NCI-H345 (cell line): ENCODE data around the gene SYNPO2.

Source experiments
- DNase-seq: peaks from one replicate; lab custom pipeline; 2025; lab: John Stamatoyannopoulos, UW

Gene SYNPO2

DNA sequence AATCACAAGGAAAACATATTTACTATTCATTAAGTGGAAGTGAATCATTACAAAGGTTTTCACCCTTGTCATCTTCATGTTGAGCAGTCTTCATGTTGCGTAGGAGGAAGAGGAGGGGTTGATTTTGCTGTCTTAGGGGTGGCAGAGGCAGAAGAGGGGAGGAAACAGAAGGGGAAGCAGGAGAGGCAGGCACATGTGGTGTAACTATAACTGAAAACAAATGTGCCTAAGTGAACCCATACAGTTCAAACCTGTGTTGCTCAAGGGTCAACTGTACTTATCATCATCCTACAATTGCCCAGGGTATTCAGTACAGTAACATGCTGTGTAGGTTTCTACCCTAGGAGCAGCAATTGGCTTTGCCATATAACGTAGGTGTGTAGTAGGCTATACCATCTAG lies 47.2 kb downstream of the SYNPO2 start:
- DNase-seq, result no peak

DNA sequence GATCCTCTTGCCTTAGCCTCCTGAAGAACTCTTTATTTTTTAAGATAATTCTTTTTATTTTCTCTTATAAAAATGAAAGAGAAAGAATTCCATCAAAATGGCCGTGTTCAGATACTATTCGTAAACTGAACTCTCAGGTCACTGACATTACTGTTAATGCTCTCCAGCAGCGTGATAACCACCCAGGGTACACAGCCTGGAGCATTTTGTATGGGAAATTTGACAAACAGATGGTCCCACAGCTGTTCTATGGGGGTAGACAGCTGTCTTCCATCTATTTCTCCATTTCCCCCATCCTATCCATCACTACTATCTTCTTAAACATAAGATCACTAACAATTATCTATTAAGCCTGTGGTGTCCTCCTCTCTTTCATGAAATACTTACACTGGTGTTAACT lies 47.8 kb downstream of the SYNPO2 start:
- no peak for DNase-seq

DNA sequence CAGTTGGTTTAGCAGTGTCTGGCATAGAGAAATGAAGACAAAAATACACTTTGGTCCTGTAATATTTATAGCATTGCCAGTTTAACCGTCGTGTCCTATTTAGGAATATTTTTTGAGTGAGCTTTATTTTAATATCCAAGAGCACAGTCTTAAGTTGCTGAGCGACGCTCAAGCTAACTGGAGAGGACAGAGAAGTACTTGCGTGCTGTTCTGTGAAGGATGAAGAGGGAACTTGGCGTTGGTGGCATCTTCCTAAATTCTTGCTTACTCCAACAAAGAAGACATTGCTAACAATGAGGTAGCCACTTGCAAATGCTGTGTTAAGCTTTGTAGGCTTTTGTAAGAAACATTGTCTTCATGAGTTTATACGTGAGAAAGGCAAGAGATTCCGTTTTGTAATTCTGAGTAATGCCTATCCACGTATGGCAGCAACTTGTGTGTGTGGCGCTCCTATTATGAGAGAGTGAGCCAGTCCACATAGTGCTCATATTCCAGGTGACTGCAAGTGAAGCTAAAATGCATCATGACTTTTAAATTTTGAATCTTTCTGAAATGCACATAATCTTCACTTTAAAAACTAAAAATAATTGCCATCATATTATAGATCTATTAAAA lies 50.6 kb downstream of the SYNPO2 start:
- DNase-seq, result no peak

DNA sequence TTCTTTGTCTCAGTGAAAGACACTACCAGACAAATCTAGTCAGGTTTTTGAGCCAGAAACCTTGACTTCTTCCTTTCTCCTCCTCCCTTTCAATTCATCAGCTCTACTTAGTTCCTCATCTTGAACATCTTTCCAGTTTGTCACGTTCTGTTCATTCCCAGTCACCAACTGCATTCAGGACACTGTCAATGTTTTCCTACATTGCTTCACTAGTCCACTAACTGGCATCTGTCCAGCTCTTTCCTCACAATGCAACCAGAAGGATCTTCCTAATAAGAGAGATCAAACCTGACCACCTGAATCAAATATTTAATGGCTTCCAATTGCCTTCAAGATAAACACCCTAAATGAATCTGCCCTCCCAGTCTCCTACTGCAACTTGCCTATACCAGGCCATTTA lies 52.5 kb downstream of the SYNPO2 start:
- peak; percentile 1 for DNase-seq

DNA sequence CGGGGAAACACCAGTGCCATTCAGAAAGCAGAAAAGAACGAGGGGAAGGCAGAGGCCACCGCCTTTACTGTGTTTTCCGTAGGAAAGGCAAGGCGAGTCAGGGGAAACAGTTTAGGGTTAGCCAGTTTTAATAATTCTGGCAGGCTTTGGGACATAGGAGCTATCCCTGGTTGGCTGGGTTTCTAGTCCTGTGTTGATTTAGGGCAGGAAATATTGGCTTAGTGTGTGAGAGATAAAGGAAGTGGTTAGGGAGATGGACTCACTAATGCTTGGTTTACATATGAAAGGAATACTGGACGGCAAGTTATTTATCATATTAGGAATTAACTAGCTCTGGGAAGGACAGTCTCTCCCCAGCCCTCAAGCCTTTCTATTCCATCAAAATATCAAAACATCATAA lies 53.1 kb downstream of the SYNPO2 start:
- DNase-seq, result no peak

DNA sequence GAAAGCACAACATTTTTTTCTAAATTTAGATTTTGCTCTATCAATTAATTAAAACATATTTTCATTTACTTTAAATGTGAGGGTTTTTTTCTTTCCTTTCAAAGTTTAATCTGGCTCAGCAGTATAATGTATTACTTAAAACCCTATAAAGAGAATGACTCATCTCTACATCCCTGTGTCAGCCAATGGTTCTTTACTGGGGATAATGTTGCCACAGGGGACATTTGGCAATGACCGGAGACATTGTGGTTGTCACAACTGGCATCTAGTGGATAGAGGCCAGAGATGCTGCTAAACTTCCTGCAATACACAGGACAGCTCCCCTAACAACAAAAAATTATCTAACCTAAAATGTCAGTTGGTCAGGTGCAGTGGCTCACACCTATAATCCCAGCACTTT lies 53.8 kb downstream of the SYNPO2 start:
- no peak for DNase-seq

DNA sequence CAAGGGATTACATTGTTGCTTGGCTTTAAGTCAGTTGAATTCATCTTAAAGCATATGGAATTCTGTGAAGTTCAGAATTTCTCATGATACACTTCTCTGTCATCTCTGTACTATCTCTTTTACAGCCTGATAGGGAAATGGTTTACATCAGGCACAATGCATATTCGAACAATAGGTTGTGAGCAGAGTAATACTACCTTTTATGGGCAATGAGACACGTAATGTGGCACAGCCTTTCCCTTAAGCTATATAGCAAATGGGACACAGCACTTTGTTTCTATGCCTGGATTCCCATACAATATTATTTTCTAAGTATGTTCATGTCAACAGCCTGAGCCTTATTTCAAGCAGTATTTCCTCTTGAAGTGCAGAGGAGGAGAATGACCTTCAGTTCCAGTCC lies 58.4 kb downstream of the SYNPO2 start:
- DNase-seq, result no peak

DNA sequence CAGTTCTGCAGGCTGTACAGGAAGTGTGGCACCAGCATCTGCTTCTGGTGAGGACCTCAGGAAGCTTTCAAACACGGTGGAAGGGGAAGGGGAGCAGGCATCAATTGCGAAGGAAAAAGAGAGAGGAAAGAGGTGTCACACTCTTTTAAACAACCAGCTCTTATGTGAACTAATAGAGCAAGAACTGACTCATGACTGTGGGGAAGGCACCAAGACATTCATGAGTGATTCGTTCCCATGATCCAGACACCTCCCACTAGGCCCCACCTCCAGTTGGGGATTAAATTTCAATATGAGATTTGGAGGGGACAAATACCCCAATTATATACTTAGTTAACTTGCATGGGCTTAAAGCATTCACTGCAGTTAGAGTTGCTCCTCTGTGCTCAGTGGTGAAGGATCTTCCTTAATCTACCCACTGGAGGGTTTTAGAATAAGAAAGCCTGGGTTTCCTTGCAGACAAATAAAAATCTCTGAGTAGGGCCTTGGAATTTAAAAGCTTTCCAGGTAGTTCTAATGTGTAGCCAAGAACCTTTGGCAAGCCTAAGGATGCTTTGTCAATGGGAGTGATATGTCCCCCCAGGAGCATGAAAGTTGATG lies 60.0 kb downstream of the SYNPO2 start:
- no peak for DNase-seq

DNA sequence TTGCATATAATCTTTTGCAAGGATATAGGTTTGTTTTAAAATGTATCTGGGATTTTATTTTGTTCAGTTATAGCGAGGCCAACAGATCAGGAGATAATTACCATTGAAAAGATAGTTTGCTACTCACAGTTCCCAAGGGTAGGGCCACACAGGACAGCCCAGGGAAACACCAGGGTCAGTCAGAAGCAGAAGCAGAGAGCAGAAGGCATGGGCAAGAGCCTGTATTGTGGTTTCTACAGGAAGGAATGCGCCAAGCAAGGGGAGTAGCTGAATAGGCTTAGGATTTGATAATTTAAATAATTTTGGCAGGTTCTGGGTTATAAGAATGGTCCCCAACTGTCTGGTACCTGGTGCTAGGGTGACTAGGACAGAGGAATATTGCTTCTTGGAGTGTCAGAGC lies 61.6 kb downstream of the SYNPO2 start:
- DNase-seq, result no peak

DNA sequence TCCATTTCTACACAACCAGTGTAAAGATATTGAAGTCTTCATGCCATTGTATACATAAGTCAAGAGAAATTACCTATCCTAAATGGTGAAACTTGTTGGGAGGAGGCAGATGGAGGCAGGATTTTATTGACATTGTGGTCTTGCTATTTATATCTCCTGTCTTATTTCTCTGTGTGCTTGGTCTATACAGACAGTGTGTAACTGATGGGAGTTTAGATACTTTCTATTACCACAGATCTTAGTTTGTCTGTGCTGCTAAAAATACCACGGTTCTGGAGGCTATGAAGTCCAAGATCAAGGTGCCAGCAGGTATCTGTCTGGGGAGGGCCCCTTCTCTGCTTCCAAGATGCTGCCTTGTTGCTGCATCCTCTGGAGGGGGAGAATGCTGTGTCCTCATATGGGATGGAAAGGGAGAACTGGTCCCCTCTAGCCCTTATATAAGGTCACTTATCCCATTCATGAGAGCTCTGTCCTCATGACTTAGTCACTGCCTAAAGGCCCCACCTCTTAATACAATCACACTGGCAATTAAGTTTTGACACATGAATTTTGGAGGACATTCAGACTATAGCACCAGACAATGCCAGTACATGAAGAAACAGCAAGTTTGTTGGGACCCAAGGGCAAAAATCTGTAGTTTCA lies 62.4 kb downstream of the SYNPO2 start:
- DNase-seq, result no peak

DNA sequence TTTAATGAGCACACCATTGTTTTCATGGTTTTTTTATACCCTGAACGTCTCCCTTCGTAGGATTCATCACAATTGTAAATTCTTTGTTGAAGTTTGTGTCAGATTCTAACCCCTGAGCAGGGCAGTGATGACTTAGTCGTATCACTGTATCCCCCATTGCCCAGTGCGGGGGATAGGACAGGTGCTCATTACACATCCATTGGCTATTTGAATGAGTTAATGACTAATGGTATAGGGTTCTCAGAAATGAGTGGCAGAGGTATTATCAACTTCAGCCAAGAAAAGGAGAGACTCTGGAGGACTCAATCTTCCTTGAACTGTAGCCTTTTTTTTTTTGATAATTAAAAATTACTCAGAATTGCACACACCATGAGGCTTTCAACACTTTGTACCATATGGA lies 64.6 kb downstream of the SYNPO2 start:
- no peak for DNase-seq

DNA sequence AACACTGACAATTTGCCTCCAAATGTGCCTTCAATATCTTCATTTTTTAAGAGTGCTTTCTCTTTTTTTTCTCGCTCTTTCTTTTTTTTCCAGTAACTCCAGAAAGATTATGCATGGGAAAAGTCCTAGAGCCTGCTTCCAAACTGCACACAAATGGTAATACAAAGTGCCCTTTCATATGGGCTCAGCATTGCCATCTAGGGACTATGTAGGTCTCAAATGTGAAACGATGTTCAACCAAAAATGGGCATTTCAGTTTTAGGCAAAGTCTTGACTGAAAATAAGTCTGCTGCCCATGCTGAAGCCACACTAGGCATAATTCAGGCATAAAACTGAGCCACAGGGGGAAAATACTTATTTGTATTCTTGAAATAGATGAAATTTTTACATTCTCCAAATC lies 65.6 kb downstream of the SYNPO2 start:
- no peak for DNase-seq

DNA sequence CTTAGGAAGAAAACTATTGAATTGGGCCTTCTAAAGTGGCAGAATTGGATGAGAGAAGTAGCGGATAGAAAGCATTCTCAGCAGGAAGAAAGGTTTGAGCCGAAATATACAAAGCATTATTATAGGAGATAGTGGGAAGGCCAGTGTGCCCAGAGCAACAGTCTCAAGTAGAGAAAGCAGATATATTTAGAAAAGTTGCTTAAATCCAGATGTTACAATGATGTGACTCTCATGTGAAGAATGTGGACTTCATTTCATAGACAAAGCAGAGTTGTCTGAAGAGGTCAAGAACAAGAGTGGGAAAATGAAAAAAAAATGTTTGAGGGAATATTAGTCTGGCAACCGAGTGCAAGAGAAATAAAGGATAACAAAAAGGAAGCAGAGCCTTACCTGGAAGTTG lies 66.9 kb downstream of the SYNPO2 start:
- DNase-seq, result no peak

DNA sequence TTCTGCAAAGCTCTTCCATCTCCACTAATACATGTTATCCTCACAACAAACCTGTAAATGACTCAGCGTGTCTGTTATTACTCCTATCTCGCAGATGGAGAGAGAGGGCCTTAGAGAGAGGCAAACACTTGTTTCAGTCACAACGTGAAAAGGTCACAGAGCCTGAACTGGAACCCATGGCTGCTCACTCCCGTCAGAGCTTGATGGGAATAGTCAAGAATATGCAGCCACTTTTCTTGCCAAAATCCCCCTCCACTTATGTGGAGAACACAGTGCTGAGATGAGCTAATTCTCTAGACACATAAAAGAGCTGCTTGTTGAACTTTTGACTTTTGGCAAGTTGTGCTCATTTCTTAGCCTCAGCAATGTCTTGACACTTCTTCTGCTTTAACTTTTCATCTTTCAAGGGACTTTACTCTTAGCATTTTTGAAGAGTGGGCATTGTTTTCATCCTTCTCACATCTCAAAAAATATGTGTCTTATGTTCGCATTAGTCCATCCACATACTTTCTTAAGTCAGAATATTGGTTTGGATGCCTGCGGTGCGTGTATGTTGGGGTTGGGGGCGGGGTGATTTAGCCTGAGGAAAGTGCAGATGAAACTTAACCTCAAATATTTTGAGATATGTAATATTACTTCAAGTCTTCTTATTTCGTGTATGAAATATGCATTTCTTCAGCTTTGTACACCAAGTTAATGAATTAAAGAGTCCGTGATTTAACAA lies 69.2 kb downstream of the SYNPO2 start:
- no peak for DNase-seq

DNA sequence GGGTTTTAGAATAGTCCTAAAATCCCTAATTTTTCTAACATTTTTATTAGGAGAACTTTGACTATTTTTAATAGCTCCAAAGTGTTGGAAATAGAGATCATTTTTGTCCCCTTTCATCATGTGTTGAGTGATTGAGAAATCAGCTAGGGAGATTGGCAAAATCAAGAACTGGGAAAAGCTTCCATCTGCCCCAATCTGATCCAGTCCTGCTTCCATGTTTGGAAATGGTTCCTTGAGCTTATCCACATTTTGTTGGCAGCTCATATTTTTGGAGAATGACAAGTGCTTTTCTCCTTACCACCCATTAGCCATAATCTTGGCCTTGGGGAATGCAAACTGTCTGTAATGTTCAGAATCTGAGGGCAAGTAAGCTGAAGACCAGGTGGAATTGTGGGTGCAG lies 73.9 kb downstream of the SYNPO2 start:
- no peak for DNase-seq

DNA sequence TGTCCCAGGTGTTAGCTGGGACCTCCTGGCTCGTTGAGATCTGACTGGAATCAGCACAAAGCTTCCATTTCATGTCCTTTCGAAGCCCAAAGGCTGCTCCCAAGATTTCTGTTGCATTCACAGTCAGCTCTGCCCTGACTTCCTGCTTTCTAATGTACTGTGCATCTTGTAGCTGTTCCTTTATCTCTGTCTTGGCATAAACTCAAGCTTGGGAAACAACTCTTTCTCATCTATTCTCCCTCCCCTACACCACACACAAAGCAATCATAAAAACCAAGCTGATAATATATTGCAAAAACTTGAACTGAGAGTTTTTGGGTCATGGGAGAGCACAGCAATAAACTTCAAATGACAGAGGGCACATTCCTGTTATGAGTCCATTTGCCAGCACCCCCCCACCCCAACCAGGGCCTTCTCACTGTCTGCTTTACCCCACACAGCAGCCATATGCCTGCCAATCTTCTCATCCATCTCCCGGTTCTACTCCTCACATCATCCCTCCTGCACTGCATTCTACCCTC lies 76.3 kb downstream of the SYNPO2 start:
- DNase-seq, result no peak

DNA sequence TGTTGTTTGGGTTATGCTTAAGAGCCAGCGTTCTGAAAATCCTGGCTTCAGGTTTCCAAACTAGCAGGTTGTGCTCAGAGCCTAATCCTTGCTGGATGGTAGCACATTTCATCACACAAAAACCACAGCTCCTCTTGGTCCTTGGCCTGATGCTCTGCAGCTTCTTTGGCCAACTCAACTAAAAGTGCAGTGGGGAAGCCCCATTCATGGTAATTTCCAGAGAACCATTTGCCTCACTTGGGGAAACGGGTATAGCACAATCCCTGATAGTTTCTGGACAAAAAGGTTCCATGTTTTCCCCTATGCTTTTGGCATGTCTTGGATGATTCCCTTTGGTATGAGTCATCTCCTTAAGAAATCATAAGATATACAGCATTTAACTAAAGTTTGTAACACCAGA lies 78.7 kb downstream of the SYNPO2 start:
- DNase-seq, result no peak

DNA sequence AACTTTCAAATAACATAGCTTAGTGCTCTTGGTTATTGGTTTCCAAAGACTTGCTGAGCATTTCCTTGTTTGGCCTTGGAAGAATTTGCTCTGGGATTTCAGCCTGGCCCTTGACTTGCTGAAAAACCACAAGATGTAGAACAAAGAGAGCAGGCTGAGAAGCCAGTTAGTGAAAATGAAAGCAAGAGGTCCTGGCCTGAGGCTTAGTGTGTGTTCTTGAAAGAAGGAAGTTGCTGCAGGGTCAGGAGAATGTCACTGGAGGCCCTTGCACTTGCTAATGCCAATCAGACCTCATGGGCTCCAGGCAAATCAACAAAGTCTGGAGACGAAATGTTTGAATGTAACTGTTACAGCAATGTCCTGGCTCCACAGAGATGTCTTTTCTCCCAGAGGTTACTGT lies 79.4 kb downstream of the SYNPO2 start:
- DNase-seq, result no peak

DNA sequence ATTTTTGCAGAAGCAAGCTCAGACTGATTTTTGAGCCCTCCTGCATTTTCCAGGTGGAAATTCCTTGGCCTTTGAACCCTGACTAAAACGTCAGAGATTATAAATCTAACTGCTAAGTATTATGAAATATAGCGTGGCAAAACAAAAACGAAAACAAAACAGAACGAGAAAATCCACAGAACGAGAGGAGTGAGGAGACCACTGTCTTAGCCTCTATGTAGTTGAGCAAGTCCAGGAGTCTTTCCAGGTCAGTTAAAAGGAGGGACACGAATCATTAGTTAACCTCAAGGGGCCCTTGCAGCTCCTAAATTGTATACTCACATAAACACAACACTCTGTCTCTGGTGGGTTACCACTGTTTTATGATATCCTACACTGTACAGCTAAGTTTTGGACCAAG lies 80.2 kb downstream of the SYNPO2 start:
- no peak for DNase-seq

DNA sequence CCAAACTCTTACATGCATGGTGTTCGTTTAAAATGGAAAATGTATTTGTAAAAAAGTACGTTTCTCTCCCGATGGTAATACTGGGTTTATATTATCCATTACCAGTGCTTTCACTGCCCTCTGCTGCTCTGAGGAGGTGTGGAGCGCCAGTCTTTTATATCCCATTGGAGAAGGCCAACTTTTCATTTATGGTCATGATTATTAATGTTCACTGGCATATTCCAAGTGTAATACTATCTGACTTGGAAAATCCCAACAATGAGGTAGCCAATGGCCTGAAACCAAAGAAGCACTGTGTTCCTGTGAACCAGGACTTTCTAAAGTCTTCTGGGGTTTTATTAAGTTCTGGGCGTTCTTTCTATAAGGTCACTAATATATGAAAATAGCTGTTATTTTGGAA lies 80.7 kb downstream of the SYNPO2 start:
- DNase-seq, result peak; percentile 2

DNA sequence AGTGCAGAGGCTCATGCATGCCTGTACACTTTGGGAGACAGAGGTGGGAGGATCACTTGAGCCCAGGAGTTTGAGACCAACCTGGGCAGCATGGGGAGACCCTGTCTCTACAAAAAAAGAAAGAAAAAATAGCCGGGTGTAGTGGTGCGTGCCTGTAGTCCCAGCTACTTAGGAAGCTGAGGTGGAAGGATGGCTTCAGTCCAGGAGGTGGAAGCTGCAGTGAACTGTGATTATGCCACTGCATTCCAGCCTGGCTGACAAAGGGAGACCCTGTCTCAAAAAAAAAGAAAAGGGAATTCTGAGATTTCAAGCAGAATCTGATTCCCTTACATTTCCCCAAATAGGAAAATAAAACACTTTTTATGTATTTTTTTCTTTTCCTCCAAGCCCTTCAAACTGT lies 83.5 kb downstream of the SYNPO2 start:
- no peak for DNase-seq

DNA sequence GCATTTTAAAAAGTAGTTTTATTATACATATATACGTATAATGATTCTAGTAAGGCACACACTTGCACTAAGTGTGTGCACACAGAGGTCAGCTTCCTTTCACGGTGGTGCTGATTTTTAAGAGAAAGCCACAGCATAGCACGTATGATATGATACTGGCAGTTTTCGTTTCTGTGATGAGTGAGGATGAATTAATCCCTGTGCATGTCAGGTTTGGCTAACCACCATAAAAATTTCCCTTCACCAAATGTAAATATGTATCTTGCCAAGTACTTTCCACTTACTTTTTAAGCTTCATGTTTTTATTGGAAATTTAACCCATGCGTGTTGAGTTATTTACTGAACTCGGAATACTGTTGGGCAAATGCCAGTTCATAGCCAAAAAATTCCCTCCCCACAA lies 84.6 kb downstream of the SYNPO2 start:
- no peak for DNase-seq

DNA sequence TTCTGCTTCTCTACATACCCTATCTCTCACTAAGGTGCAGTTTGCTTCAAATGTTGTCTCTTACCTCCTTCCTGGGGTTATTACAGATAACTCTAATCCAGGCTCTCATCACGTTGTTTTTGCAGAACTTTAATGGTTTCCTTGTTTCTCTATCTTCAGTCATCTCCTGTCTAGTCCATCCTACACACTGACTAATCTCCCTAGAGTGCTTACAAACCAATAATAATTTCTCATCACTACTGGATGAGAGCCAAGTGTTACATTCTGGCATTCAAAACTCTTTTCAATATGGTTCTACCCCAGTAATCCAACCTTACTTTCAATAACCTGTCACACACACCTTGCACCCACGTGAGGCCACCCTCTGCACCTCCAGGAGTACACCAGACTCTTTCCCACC lies 86.1 kb downstream of the SYNPO2 start:
- DNase-seq, result no peak
